ENCODE data around the gene CRLF3.

- TF ChIP-seq, protein P1, sequence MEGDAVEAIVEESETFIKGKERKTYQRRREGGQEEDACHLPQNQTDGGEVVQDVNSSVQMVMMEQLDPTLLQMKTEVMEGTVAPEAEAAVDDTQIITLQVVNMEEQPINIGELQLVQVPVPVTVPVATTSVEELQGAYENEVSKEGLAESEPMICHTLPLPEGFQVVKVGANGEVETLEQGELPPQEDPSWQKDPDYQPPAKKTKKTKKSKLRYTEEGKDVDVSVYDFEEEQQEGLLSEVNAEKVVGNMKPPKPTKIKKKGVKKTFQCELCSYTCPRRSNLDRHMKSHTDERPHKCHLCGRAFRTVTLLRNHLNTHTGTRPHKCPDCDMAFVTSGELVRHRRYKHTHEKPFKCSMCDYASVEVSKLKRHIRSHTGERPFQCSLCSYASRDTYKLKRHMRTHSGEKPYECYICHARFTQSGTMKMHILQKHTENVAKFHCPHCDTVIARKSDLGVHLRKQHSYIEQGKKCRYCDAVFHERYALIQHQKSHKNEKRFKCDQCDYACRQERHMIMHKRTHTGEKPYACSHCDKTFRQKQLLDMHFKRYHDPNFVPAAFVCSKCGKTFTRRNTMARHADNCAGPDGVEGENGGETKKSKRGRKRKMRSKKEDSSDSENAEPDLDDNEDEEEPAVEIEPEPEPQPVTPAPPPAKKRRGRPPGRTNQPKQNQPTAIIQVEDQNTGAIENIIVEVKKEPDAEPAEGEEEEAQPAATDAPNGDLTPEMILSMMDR (IDR thresholded peaks at IDR 0.05): no peak
- no peak for TF ChIP-seq POLR2AphosphoS5 (IDR thresholded peaks at IDR 0.05; ENCODE audit: low read depth, low read length)
Observed at GRCh38 chr17:30821871-30822723, 2.4 kb downstream of the CRLF3 start.

Measured in Panc1 (cell line).